D721Med (cell line): ENCODE results near the gene HNRNPR.

Experiments used
- DNase-seq: peaks from one replicate; pipeline ENCODE4 v3.0.0; 2011; ENCODE audit warnings: low spot score; ENCODE audit not compliant: insufficient read length
- FAIRE-seq: peaks from 2 replicates; lab custom pipeline; 2011; peaks lifted over from hg19 to GRCh38; lab: Jason Lieb, UNC
- CTCF ChIP-seq: IDR thresholded peaks from 2 replicates; pipeline ENCODE4 v1.5.1; 2012; ENCODE audit warnings: mild to moderate bottlenecking, control low read depth; ENCODE audit not compliant: insufficient read depth; ENCODE audit errors: missing control alignments

Gene HNRNPR

DNA sequence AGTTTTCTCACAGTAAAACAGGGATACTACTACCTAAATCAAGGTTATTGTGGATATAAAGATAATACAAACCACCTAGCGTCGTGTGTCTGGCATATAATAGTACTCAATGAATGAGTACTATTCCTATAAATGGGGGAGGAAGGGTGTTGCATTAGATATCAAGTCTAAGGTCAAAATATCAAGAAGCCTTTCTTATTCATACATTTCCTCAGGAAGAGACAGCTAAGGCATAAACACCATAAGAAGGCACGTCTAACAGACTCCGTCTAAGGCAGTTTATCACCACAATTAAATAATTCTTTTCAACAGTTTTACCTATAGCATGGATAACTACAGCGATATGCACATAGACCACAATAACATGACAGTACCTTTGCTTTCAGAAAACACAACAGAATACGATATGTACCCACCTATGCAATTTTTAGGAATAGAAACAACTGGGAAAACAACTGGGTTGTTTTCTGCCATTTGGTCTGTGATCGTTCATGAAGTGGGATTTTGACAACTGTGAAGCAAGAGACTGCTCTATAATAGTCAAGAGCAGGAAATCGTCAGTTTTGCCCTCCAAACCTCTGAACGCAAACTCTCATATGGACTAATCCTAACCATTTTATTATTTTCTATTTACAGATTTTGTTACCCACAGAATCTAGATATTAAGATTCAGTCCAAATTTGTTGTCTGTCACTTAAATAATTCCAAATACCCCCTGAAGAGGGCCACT, 53.1 kb downstream of the HNRNPR start:
- DNase-seq (no peak), FAIRE-seq (no peak)
- TF ChIP-seq CTCF = no peak

DNA sequence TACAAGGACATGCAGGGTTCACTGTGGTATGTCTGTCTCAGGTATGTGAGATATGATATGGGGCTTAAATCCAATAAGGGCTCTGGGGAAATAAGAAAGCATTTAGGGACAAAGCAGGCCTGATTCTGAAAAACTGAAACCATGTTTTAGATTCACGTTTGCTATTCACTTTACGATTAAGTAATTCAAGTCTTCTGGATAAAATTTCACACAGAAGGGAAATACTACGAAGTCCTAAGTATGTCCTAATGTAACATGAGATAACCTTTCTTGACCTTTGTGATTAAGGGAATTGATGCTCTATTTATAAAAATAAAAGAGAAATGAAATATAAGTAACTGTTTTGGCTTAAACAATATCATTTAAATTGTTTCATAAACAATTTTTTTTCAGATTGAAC, 55.4 kb downstream of the HNRNPR start:
- FAIRE-seq = no peak

DNA sequence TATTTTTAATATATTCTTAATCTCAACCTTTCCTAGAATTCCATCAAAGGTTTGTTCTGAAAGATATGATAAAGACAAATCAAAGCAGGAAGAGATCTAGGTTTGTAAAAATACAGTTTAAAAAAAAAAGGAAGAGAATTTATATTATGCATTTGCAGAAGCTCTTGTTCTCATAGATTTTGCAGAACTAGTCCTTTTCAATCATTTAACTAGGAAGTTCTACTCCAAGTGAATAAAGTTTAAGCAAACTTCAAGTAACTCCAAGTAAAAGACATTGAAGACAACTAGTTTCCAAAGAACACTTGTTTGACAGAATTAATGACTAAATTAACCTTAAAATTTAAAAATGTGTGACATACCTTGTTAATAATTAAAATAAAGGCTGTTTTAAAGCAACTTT, 55.9 kb downstream of the HNRNPR start:
- no peak for TF ChIP-seq CTCF
- no peak for FAIRE-seq
- DNase-seq = no peak

More for the DNA sequence above, 55.4 kb downstream of the HNRNPR start:
- no peak for TF ChIP-seq CTCF
- DNase-seq = no peak

DNA sequence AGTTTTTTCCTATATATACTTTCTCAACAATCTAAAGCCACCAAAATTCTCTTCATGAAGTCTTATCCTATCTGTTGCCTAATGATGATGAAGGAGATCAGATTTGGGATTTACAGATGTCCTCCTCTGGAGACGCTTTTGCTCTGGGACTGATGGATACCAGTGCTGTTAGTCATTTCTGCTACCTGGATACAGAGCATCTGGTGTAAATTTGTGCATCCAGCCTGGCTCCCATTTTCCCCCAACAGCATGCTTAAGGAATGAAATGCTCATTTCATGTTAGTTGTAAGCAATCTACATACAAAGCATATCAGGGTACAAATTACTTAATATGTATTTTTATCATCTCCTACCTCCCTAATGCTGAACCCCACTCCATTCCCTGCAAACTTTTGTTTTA, 57.7 kb downstream of the HNRNPR start:
- FAIRE-seq (no peak), DNase-seq (no peak)
- TF ChIP-seq CTCF = no peak

GRCh38 chr1:23283667-23284602, 60.1 kb downstream of the HNRNPR start:
- no peak for FAIRE-seq

GRCh38 chr1:23282957-23283356, 61.1 kb downstream of the HNRNPR start:
- no peak for FAIRE-seq

More at GRCh38 chr1:23283667-23284602, 60.1 kb downstream of the HNRNPR start:
- no peak for DNase-seq
- TF ChIP-seq CTCF = no peak

More at GRCh38 chr1:23282957-23283356, 61.1 kb downstream of the HNRNPR start:
- DNase-seq = no peak
- no peak for TF ChIP-seq CTCF
